ENCODE data around the gene HS1BP3.
A peak's percentile ranks its signal among the peaks of the same experiment; 100 is the strongest.

DNA sequence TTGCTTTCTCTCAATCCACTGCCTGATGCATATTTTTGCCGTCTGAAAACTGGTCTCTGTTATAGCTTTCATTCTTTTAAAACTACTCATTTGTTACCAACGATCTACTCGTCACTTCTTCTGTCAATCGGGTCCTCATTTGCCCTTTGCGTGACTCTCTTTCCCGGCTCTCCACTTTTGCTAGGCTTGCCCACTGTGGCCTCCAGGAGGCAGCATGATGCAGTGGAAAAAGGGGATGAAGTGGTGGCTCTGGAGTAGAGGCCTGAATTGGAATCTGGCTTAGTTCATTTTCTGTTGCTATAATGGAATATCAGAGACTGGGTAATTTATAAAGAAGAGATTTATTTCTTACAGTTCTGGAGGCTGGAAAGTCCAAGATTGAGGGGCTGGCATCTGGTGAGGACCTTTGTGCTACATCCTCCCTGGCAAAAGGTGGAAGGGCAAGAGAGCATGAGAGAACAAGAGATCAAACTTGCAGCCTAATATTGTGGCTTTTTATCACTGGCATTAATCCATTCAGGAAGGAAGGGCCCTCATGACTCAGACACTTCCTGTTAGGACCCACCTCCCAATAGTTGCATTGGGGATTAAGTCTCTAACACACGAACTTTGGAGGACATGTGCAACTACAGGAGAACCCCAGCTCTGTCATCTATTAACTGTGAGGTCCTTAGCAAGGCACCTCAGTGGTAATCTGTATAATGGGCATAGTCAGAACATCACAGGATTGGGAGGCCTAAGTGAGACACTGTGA is 31.4 kb upstream of the HS1BP3 start:
- TF ChIP-seq, protein P1, sequence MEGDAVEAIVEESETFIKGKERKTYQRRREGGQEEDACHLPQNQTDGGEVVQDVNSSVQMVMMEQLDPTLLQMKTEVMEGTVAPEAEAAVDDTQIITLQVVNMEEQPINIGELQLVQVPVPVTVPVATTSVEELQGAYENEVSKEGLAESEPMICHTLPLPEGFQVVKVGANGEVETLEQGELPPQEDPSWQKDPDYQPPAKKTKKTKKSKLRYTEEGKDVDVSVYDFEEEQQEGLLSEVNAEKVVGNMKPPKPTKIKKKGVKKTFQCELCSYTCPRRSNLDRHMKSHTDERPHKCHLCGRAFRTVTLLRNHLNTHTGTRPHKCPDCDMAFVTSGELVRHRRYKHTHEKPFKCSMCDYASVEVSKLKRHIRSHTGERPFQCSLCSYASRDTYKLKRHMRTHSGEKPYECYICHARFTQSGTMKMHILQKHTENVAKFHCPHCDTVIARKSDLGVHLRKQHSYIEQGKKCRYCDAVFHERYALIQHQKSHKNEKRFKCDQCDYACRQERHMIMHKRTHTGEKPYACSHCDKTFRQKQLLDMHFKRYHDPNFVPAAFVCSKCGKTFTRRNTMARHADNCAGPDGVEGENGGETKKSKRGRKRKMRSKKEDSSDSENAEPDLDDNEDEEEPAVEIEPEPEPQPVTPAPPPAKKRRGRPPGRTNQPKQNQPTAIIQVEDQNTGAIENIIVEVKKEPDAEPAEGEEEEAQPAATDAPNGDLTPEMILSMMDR (conservative IDR thresholded peaks at IDR 0.05 in 1 of 2, IDR thresholded peaks at IDR 0.05 in 1 of 2; ENCODE audit: extremely low read depth in 1 of 2, insufficient read depth in 1 of 2, low read depth in 1 of 2, low read length in 2 of 2): peak; percentile 24 to 45
- no peak for TF ChIP-seq EZH2 (IDR thresholded peaks at IDR 0.05; ENCODE audit: borderline replicate concordance, low read length)
